Panc1 (cell line): ENCODE measurements around the gene CHTF18. TPM values are rescaled to one million over a fixed set of nuclear protein-coding genes. Genes with fewer than 3 reads are reported as not detected.

ENCODE experiments used
- ATAC-seq: fragments of 200-7000 bp; cut with Tn5 transposase; 2 replicates; pipeline ENCODE4 v1.9.1; 2020; ENCODE audit warnings: mild to moderate bottlenecking, moderate library complexity
- BruUV-seq: library from RNA; stranded (reverse); fragments of 400-500 nt; replicated peaks from 2 replicates; lab custom pipeline; 2021; lab: Mats Ljungman, UMichigan
- CTCF ChIA-PET: fragments of 300-600 bp; sonication (Branson Sonifier 250); formaldehyde crosslinking; loops from one replicate; lab custom pipeline; 2022; ENCODE audit warnings: antibody characterized with exemption; lab: Charles Lee
- POLR2A ChIA-PET: fragments of 300-600 bp; sonication (Branson Sonifier 250); formaldehyde crosslinking; loops from one replicate; lab custom pipeline; 2022; ENCODE audit warnings: antibody characterized with exemption; lab: Charles Lee
- DNase-seq: peaks from one replicate; pipeline ENCODE4 v3.0.0-alpha.2; 2010; ENCODE audit warnings: low read depth, low spot score
- H3K27ac ChIP-seq: 2 replicates; pipeline ENCODE4 v1.5.1; 2011; ENCODE audit warnings: mild to moderate bottlenecking, low read length, inconsistent platforms
- H3K27me3 ChIP-seq: fragments of 200-500 bp; sonication (Bioruptor generic); 2 replicates; pipeline ENCODE4 v1.6.0; 2014; ENCODE audit warnings: low read length, inconsistent platforms; ENCODE audit not compliant: control insufficient read depth, insufficient read depth
- H3K36me3 ChIP-seq: fragments of 200-500 bp; sonication (Bioruptor generic); 2 replicates; pipeline ENCODE4 v1.5.1; 2014; ENCODE audit warnings: inconsistent platforms, mild to moderate bottlenecking, low read length, moderate library complexity; ENCODE audit not compliant: control insufficient read depth, insufficient read depth
- H3K4me1 ChIP-seq: 2 replicates; pipeline ENCODE4 v1.5.1; 2011; ENCODE audit warnings: inconsistent platforms, mild to moderate bottlenecking, low read length, moderate library complexity; ENCODE audit not compliant: control insufficient read depth, insufficient read depth
- H3K4me3 ChIP-seq, 2 experiments: 2 replicates each; pipeline ENCODE4 v1.5.1; 2011 to 2012; ENCODE audit warnings: low read depth in 2 of 2, low read length in 2 of 2, mild to moderate bottlenecking in 2 of 2, inconsistent platforms in 1 of 2, moderate library complexity in 1 of 2
- H3K9me3 ChIP-seq: fragments of 200-500 bp; sonication (Bioruptor generic); 2 replicates; pipeline ENCODE4 v1.5.1; 2014; ENCODE audit warnings: low read depth, mild to moderate bottlenecking, inconsistent platforms, low read length, moderate library complexity; ENCODE audit not compliant: control insufficient read depth, insufficient read depth
- POLR2AphosphoS5 ChIP-seq: IDR thresholded peaks from 2 replicates; pipeline ENCODE4 v1.6.1; 2012; ENCODE audit warnings: mild to moderate bottlenecking, low read depth, low read length, moderate library complexity
- REST ChIP-seq, 2 experiments: IDR thresholded peaks; 2 replicates each; pipeline ENCODE4 v1.6.1; 2011 to 2012; ENCODE audit warnings: low read depth in 2 of 2, control low read depth in 1 of 2, low read length in 1 of 2, mild to moderate bottlenecking in 1 of 2, moderate library complexity in 1 of 2; ENCODE audit not compliant: insufficient read depth in 1 of 2
- SIN3A ChIP-seq: IDR thresholded peaks from 2 replicates; pipeline ENCODE4 v1.6.1; 2012; ENCODE audit warnings: low read depth, mild to moderate bottlenecking, low read length, moderate library complexity, borderline replicate concordance; ENCODE audit not compliant: insufficient read depth
- TCF7L2 ChIP-seq: IDR thresholded peaks from 2 replicates; pipeline ENCODE4 v1.6.1; 2011; ENCODE audit warnings: mild to moderate bottlenecking, low read depth, low read length, inconsistent platforms
- in situ Hi-C: cut with HindIII; loops from 2 replicates; pipeline ENCODE4 v1.10.0; 2016; ENCODE audit warnings: low sequenced_read_pairs, low pct_unique_long_range_greater_than_20kb
- intact Hi-C: fragments of 100-400 bp; cut with micrococcal nuclease; formaldehyde crosslinking; loops from one replicate; pipeline ENCODE4 v1.10.0; 2022; ENCODE audit not compliant: unreplicated experiment
- total RNA-seq: library from RNA; stranded (reverse); gene quantifications from one replicate; pipeline ENCODE4 v1.2.1, GENCODE V29; 2021; ENCODE audit not compliant: unreplicated experiment
- TF ChIP-seq, protein P1 (sequence below): fragments of 450-650 bp; IDR thresholded peaks from 2 replicates; pipeline ENCODE4 v1.5.1; 2017; ENCODE audit warnings: mild to moderate bottlenecking

CHTF18 gene
- total RNA-seq, 1 experiment from 2014 or later, result 118 TPM

GRCh38 chr16:760545-761343, 27.7 kb upstream of the CHTF18 start, which contains the start of gene MSLN:
TSS of gene MSLN (plus strand) at chr16:760734. CDS start at chr16:762681, 1,947 bp downstream.
- intact Hi-C loops, result no loop called here
- CTCF ChIA-PET, result no interaction called here
- no TSS peak for BruUV-seq

GRCh38 chr16:761625-762513, 26.6 kb upstream of the CHTF18 start:
- Histone ChIP-seq H3K36me3 (no peaks in the 10 kb centered on the region), H3K27me3 (no peaks in the 10 kb centered on the region), H3K4me1 (peaks cover 18% of the 10 kb centered on the region), H3K27ac (no peak overlapping the region), H3K9me3 (no peaks in the 10 kb centered on the region), H3K4me3 (no peak overlapping the region)
- TF ChIP-seq POLR2AphosphoS5 (no peak), REST (IDR thresholded peaks at IDR 0.05; ENCODE audit: insufficient read depth in 1 of 2, low read depth in 2 of 2, low read length in 1 of 2) (no peak), SIN3A (no peak), TCF7L2 (no peak)
- TF ChIP-seq, protein P1, sequence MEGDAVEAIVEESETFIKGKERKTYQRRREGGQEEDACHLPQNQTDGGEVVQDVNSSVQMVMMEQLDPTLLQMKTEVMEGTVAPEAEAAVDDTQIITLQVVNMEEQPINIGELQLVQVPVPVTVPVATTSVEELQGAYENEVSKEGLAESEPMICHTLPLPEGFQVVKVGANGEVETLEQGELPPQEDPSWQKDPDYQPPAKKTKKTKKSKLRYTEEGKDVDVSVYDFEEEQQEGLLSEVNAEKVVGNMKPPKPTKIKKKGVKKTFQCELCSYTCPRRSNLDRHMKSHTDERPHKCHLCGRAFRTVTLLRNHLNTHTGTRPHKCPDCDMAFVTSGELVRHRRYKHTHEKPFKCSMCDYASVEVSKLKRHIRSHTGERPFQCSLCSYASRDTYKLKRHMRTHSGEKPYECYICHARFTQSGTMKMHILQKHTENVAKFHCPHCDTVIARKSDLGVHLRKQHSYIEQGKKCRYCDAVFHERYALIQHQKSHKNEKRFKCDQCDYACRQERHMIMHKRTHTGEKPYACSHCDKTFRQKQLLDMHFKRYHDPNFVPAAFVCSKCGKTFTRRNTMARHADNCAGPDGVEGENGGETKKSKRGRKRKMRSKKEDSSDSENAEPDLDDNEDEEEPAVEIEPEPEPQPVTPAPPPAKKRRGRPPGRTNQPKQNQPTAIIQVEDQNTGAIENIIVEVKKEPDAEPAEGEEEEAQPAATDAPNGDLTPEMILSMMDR, result no peak
- in situ Hi-C loops (no loop called here), intact Hi-C loops (no loop called here)
- ChIA-PET POLR2A (interaction anchor here (0.6 kb wide), 1 partner anchor 327 kb away, joined by 10 read pairs; no protein-coding TSS in a partner anchor), CTCF (no interaction called here)
- BruUV-seq, result no TSS peak
- no peak for DNase-seq
- peak; percentile 16; the same call in 1 of the 2 replicates for ATAC-seq

More at GRCh38 chr16:760545-761343, 27.7 kb upstream of the CHTF18 start, which contains the start of gene MSLN:
- Histone ChIP-seq H3K4me3 (no peak within 1 kb of the TSS), H3K27me3 (no peaks in the 10 kb centered on the region), H3K9me3 (no peaks in the 10 kb centered on the region), H3K4me1 (peaks cover 18% of the 10 kb centered on the region), H3K36me3 (no peaks in the 10 kb centered on the region), H3K27ac (no peak within 1 kb of the TSS; the same call in 1 of the 2 replicates)
- ATAC-seq (peak; percentile 31), DNase-seq (no peak)
- in situ Hi-C loops, result no loop called here
- TF ChIP-seq POLR2AphosphoS5, result no peak
- TF ChIP-seq, protein P1, result no peak
- no peak for TF ChIP-seq TCF7L2
- TF ChIP-seq SIN3A, result no peak
- POLR2A ChIA-PET, result interaction anchor here (0.6 to 1.1 kb wide), 2 partner anchors 43 to 326 kb away, joined by 5 to 10 read pairs; no protein-coding TSS in a partner anchor
